SK-N-MC (cell line): ENCODE results near the gene PLXNA4.

Experiments used
- EZH2 ChIP-seq: fragments of 200-600 bp; sonication (generic); IDR thresholded peaks from one replicate; pipeline ENCODE4 v1.6.1; 2017; ENCODE audit warnings: antibody characterized with exemption
- POLR2AphosphoS5 ChIP-seq: IDR thresholded peaks from 2 replicates; pipeline ENCODE4 v1.6.1; 2012; ENCODE audit warnings: mild to moderate bottlenecking, low read depth, low read length, borderline replicate concordance

GRCh38 chr7:132232406-132232805 lies 343.9 kb downstream of the PLXNA4 start:
- TF ChIP-seq POLR2AphosphoS5 (no peak), EZH2 (no peak)
